ENCODE results near the gene CHCHD5. TPM values are rescaled to one million over a fixed set of nuclear protein-coding genes. Genes with fewer than 3 reads are reported as not detected.

Gene CHCHD5
- total RNA-seq, 1 donor from 2014 or later: 28.1 TPM

GRCh38 chr2:112621790-112622527 lies 37.5 kb downstream of the CHCHD5 start:
- intact Hi-C loops (cut with micrococcal nuclease): no loop called here

- intact Hi-C loops (cut with micrococcal nuclease): no loop called here
Measured at GRCh38 chr2:112622528-112622849, 38.1 kb downstream of the CHCHD5 start.

- intact Hi-C loops (cut with micrococcal nuclease): loop anchor here (1.0 to 2.0 kb wide), 2 partner anchors 24 to 143 kb away; no protein-coding TSS in a partner anchor
Measured at GRCh38 chr2:112623913-112624777, 39.7 kb downstream of the CHCHD5 start.

- intact Hi-C loops (cut with micrococcal nuclease): loop anchor here (1.0 to 5.0 kb wide), 6 partner anchors 20 to 372 kb away; partner anchors contain the start of genes CHCHD5 and SLC20A1
Measured at GRCh38 chr2:112625474-112626114, 41.2 kb downstream of the CHCHD5 start.

- intact Hi-C loops (cut with micrococcal nuclease): loop anchor here (1.0 to 5.0 kb wide), 5 partner anchors 19 to 371 kb away; partner anchors contain the start of genes CHCHD5 and SLC20A1
Measured at GRCh38 chr2:112626604-112627059, 42.2 kb downstream of the CHCHD5 start.

- intact Hi-C loops (cut with micrococcal nuclease): loop anchor here (5.0 kb wide), 1 partner anchor 370 kb away; no protein-coding TSS in a partner anchor
Measured at GRCh38 chr2:112627060-112628040, 42.9 kb downstream of the CHCHD5 start.

- intact Hi-C loops (cut with micrococcal nuclease): loop anchor here (5.0 kb wide), 1 partner anchor 368 kb away; no protein-coding TSS in a partner anchor
Measured at GRCh38 chr2:112629224-112629623, 44.8 kb downstream of the CHCHD5 start.

GRCh38 chr2:112629823-112630222 lies 45.4 kb downstream of the CHCHD5 start:
- intact Hi-C loops (cut with micrococcal nuclease): loop anchor here (2.0 to 5.0 kb wide), 3 partner anchors 88 to 543 kb away; partner anchors contain the start of genes POLR1B and PSD4

- intact Hi-C loops (cut with micrococcal nuclease): loop anchor here (2.0 to 5.0 kb wide), 2 partner anchors 88 to 543 kb away; partner anchors contain the start of genes POLR1B and PSD4
Measured at GRCh38 chr2:112630268-112630667, 45.9 kb downstream of the CHCHD5 start.

GRCh38 chr2:112633708-112634107 lies 49.3 kb downstream of the CHCHD5 start:
- intact Hi-C loops (cut with micrococcal nuclease): loop anchor here (5.0 kb wide), 1 partner anchor 91 kb away; the partner anchor contains the start of gene POLR1B

GRCh38 chr2:112634153-112634873 lies 49.9 kb downstream of the CHCHD5 start:
- intact Hi-C loops (cut with micrococcal nuclease): loop anchor here (5.0 kb wide), 1 partner anchor 92 kb away; the partner anchor contains the start of gene POLR1B

- intact Hi-C loops (cut with micrococcal nuclease): loop anchor here (5.0 kb wide), 1 partner anchor 93 kb away; the partner anchor contains the start of gene POLR1B
Measured at GRCh38 chr2:112634874-112635157, 50.4 kb downstream of the CHCHD5 start.

GRCh38 chr2:112636605-112637288 lies 52.3 kb downstream of the CHCHD5 start:
- intact Hi-C loops (cut with micrococcal nuclease): no loop called here

- intact Hi-C loops (cut with micrococcal nuclease): no loop called here
Measured at GRCh38 chr2:112637289-112637660, 52.9 kb downstream of the CHCHD5 start.

Other genes with a start within 250 kb of the CHCHD5 start
- 8.4 and 9.9 TPM in 2 replicates for gene RGPD8, start 151.0 kb upstream of the CHCHD5 start, total RNA-seq
- gene TTL, start 102.5 kb upstream of the CHCHD5 start, total RNA-seq: 34.4 and 35.9 TPM in 2 replicates
- gene POLR1B, start 42.1 kb upstream of the CHCHD5 start, total RNA-seq: 36.2 and 42.3 TPM in 2 replicates
- 212 and 216 TPM in 2 replicates for gene SLC20A1, start 61.3 kb downstream of the CHCHD5 start, total RNA-seq
- 0.17 TPM in 1 of 2 replicates, not detected in the other for gene NT5DC4, start 136.4 kb downstream of the CHCHD5 start, total RNA-seq
- gene CKAP2L, start 180.0 kb downstream of the CHCHD5 start, total RNA-seq: 33.2 and 38.4 TPM in 2 replicates
- gene IL1A, start 199.9 kb downstream of the CHCHD5 start, total RNA-seq: 1.7 and 2.0 TPM in 2 replicates